NB4 (cell line): Measurements from ENCODE around the gene ARIH1.
A peak's percentile ranks its signal among the peaks of the same experiment; 100 is the strongest.
"Not testable (repeated sequence)": the region's sequence is repeated elsewhere in the genome, so short reads cannot be mapped to it uniquely, and the experiment has no call there.

Experiments
- DNase-seq: peaks from one replicate; pipeline ENCODE4 v3.0.0; 2010; ENCODE audit warnings: low read depth
- H3K4me3 ChIP-seq: one replicate; pipeline ENCODE4 v1.5.1; 2011; ENCODE audit warnings: mild to moderate bottlenecking, low read depth, low read length, moderate library complexity
- CTCF ChIP-seq: IDR thresholded peaks from one replicate; pipeline ENCODE4 v1.5.1; 2012; ENCODE audit warnings: low read depth, low read length
- MAX ChIP-seq: IDR thresholded peaks from 2 replicates; pipeline ENCODE4 v1.6.1; 2011; ENCODE audit warnings: low read depth, low read length
- MYC ChIP-seq: IDR thresholded peaks from 2 replicates; pipeline ENCODE4 v1.6.1; 2011; ENCODE audit warnings: low read depth, low read length
- POLR2A ChIP-seq: IDR thresholded peaks from 2 replicates; pipeline ENCODE4 v1.6.1; 2011; ENCODE audit warnings: mild to moderate bottlenecking; ENCODE audit not compliant: insufficient read length; ENCODE audit errors: extremely low read depth

Gene ARIH1

GRCh38 chr15:72473614-72474465 lies at the start of gene ARIH1:
Gene ARIH1 (plus strand): TSS chr15:72474330. CDS start chr15:72474640, 310 bp downstream.
- peak; percentile 96 for DNase-seq
- TF ChIP-seq POLR2A (no peak), MYC (peak; percentile 72), CTCF (peak; percentile 29), MAX (peak; percentile 68)
- peak within 1 kb of the TSS; percentile 95 for H3K4me3 ChIP-seq

- H3K4me3 ChIP-seq: no peak overlapping the region
- no peak for DNase-seq
- TF ChIP-seq MYC (no peak), CTCF (no peak), POLR2A (no peak), MAX (no peak)
Measured at GRCh38 chr15:72426753-72427152, 47.4 kb upstream of the ARIH1 start.

- no peak overlapping the region for H3K4me3 ChIP-seq
- no peak for TF ChIP-seq POLR2A
- TF ChIP-seq MYC: no peak
- no peak for TF ChIP-seq MAX
- DNase-seq: no peak
Measured at GRCh38 chr15:72437650-72438316, 36.3 kb upstream of the ARIH1 start.

- not testable (repeated sequence) for H3K4me3 ChIP-seq, DNase-seq
Measured at GRCh38 chr15:72442848-72443247, 31.3 kb upstream of the ARIH1 start.

GRCh38 chr15:72445426-72445825 lies 28.7 kb upstream of the ARIH1 start:
- TF ChIP-seq MAX (no peak), CTCF (no peak), MYC (no peak), POLR2A (no peak)
- no peak for DNase-seq
- no peak overlapping the region for H3K4me3 ChIP-seq

- DNase-seq: no peak
- no peak for TF ChIP-seq CTCF
- TF ChIP-seq MYC: no peak
- no peak for TF ChIP-seq POLR2A
- no peak for TF ChIP-seq MAX
Measured at GRCh38 chr15:72450805-72451204, 23.3 kb upstream of the ARIH1 start.

More at GRCh38 chr15:72450805-72451204, 23.3 kb upstream of the ARIH1 start:
- no peak overlapping the region for H3K4me3 ChIP-seq
